Smooth muscle cell (in vitro differentiated cells): ENCODE results near the gene PIEZO2. TPM values are rescaled to one million over a fixed set of nuclear protein-coding genes. Genes with fewer than 3 reads are reported as not detected.

Experiments
- DNase-seq: peaks from one replicate; lab custom pipeline; 2025; ENCODE audit not compliant: unreplicated experiment; lab: John Stamatoyannopoulos, UW
- H2AFZ ChIP-seq: fragments of 200-600 bp; sonication (generic); 2 replicates; pipeline ENCODE4 v1.6.0; 2016; ENCODE audit warnings: antibody characterized with exemption, low read depth, mild to moderate bottlenecking
- H3F3A ChIP-seq: fragments of 200-600 bp; sonication (generic); 2 replicates; pipeline ENCODE4 v1.6.0; 2017; ENCODE audit warnings: antibody characterized with exemption, low read depth
- H3K27ac ChIP-seq: fragments of 200-600 bp; sonication (generic); 2 replicates; pipeline ENCODE4 v1.5.1; 2016; ENCODE audit warnings: low read depth, mild to moderate bottlenecking
- H3K27me3 ChIP-seq: fragments of 200-600 bp; sonication (generic); 2 replicates; pipeline ENCODE4 v1.6.1; 2016; ENCODE audit warnings: low read depth, mild to moderate bottlenecking
- H3K36me3 ChIP-seq: fragments of 200-600 bp; sonication (generic); 2 replicates; pipeline ENCODE4 v1.5.1; 2016; ENCODE audit warnings: low read depth
- H3K4me1 ChIP-seq: fragments of 200-600 bp; sonication (generic); 2 replicates; pipeline ENCODE4 v1.5.1; 2016; ENCODE audit warnings: low read depth
- H3K4me2 ChIP-seq: fragments of 200-600 bp; sonication (generic); 2 replicates; pipeline ENCODE4 v1.6.0; 2016; ENCODE audit warnings: mild to moderate bottlenecking
- H3K4me3 ChIP-seq: fragments of 200-600 bp; sonication (generic); 2 replicates; pipeline ENCODE4 v1.5.1; 2016; ENCODE audit warnings: mild to moderate bottlenecking
- H3K79me2 ChIP-seq: fragments of 200-600 bp; sonication (generic); 2 replicates; pipeline ENCODE4 v1.6.0; 2016; ENCODE audit warnings: low read depth, mild to moderate bottlenecking
- H3K9ac ChIP-seq: fragments of 200-600 bp; sonication (generic); 2 replicates; pipeline ENCODE4 v1.6.0; 2016; ENCODE audit warnings: low read depth
- H3K9me3 ChIP-seq: fragments of 200-600 bp; sonication (generic); replicated peaks from 2 replicates; pipeline ENCODE4 v1.5.1; 2016; ENCODE audit warnings: low read depth
- H4K20me1 ChIP-seq: fragments of 200-600 bp; sonication (generic); 2 replicates; pipeline ENCODE4 v1.6.0; 2016; ENCODE audit warnings: low read depth
- WGBS: methylation state at CpG from one replicate; pipeline ENCODE4 v1.1.7; 2016; ENCODE audit warnings: low lambda C conversion rate; 5-methylcytosine and 5-hydroxymethylcytosine counted together
- polyA plus RNA-seq: library from polyadenylated mRNA; unstranded; fragments of >200 nt; fragmentation: Nextera tagmentation; extraction: Ambion mirVana; gene quantifications from 2 replicates; pipeline ENCODE4 v1.2.1, GENCODE V29; 2016
- total RNA-seq: library from RNA; depleted of rRNA; stranded (reverse); fragments of >200 nt; gene quantifications from 2 replicates; pipeline ENCODE4 v1.2.3, GENCODE V29; 2014
- TF ChIP-seq, protein P1 (sequence below): fragments of 200-600 bp; sonication (generic); IDR thresholded peaks from 2 replicates; pipeline ENCODE4 v1.5.1; 2017; ENCODE audit warnings: borderline replicate concordance, mild to moderate bottlenecking, antibody characterized with exemption; ENCODE audit not compliant: insufficient read depth, poor library complexity, severe bottlenecking

PIEZO2 gene
- total and polyA plus RNA-seq, 2 experiments from 2014 or later: 1.3 to 4.7 TPM

DNA sequence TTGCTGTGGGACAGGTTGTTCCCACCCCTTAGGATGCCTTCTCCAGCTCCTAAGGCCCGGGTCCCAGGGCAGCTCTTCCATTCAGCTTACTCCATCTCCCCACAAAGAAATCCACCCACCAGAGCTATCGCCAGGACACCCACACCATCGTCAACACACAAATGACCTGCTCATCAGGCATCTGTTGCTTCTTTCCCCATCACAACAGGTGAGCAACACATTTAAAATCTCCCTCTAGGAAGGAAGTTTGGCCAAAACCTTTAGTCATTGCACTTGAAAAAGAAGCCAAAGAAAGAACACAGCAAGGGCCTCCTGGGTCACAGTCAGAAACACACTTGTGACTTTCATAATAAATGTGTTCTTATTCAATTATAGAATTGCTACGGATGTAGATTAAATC, 289.0 kb downstream of the PIEZO2 start:
- no peak overlapping the region for H2AFZ ChIP-seq
- no peak overlapping the region for H3K27ac ChIP-seq
- H3F3A ChIP-seq: peaks cover 9% of the 10 kb centered on the region
- H3K9ac ChIP-seq: no peak overlapping the region
- H3K4me2 ChIP-seq: peak overlapping the region; percentile 13
- no peaks in the 10 kb centered on the region for H3K9me3 ChIP-seq
- no peaks in the 10 kb centered on the region for H3K36me3 ChIP-seq
- 90% methylated on average over 4 of the region's 4 CpGs for WGBS
- no peaks in the 10 kb centered on the region for H3K27me3 ChIP-seq
- no peaks in the 10 kb centered on the region for H3K4me1 ChIP-seq
- DNase-seq: no peak
- H3K4me3 ChIP-seq: no peak overlapping the region
- TF ChIP-seq, protein P1, sequence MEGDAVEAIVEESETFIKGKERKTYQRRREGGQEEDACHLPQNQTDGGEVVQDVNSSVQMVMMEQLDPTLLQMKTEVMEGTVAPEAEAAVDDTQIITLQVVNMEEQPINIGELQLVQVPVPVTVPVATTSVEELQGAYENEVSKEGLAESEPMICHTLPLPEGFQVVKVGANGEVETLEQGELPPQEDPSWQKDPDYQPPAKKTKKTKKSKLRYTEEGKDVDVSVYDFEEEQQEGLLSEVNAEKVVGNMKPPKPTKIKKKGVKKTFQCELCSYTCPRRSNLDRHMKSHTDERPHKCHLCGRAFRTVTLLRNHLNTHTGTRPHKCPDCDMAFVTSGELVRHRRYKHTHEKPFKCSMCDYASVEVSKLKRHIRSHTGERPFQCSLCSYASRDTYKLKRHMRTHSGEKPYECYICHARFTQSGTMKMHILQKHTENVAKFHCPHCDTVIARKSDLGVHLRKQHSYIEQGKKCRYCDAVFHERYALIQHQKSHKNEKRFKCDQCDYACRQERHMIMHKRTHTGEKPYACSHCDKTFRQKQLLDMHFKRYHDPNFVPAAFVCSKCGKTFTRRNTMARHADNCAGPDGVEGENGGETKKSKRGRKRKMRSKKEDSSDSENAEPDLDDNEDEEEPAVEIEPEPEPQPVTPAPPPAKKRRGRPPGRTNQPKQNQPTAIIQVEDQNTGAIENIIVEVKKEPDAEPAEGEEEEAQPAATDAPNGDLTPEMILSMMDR: no peak
- H3K79me2 ChIP-seq: no peaks in the 10 kb centered on the region
- no peaks in the 10 kb centered on the region for H4K20me1 ChIP-seq

DNA sequence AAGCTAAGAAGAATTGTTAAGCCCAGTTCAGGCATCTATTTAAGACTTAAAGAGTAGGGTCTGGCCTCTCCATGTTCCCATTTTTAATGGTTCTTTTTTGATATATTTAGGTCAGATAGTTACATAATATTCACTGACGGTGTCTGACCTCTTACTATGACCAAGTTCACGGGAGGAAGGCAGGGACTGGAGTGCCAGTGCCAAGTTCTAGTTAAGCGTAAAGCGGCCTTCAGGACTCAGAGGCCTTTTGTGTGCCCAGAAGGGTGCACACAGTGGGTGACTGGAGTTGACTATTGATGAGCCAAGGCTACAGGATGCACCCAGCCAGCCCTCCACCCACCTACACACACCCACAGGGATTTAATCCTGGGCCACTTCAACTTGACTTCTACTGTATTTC, 290.9 kb downstream of the PIEZO2 start:
- no peak overlapping the region for H3K4me2 ChIP-seq
- no peak overlapping the region for H2AFZ ChIP-seq
- no peaks in the 10 kb centered on the region for H3K4me1 ChIP-seq
- no peak overlapping the region for H3K9ac ChIP-seq
- no peaks in the 10 kb centered on the region for H3K79me2 ChIP-seq
- WGBS: 99% methylated on average over 4 of the region's 4 CpGs
- H3K27ac ChIP-seq: no peak overlapping the region
- H3K27me3 ChIP-seq: no peaks in the 10 kb centered on the region
- H3K4me3 ChIP-seq: no peak overlapping the region
- no peaks in the 10 kb centered on the region for H3K36me3 ChIP-seq
- no peaks in the 10 kb centered on the region for H3K9me3 ChIP-seq
- peaks cover 9% of the 10 kb centered on the region for H3F3A ChIP-seq
- TF ChIP-seq, protein P1: no peak
- no peaks in the 10 kb centered on the region for H4K20me1 ChIP-seq
- DNase-seq: no peak

DNA sequence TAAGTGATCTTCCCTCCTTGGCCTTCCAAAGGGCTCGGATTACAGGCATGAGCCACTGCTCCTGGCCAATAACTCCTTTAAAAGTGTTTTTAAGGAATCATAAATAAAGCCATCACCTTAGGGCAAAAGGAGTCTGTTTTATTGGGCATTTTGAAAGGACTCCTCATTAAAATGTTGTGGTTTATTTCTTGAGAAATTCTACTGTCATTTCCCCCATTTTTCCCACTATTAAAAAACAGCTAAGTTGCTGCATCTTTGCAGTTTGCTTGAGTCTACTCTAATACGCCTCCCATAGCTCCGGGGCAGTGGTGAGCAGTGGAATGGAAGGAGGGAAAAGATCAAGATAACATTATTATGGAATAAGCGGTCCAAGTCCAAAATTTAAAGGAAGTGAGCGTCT, 293.2 kb downstream of the PIEZO2 start:
- no peaks in the 10 kb centered on the region for H3K27me3 ChIP-seq
- no peak overlapping the region for H3K27ac ChIP-seq
- TF ChIP-seq, protein P1: no peak
- no peak overlapping the region for H3K4me2 ChIP-seq
- H3K9ac ChIP-seq: no peak overlapping the region
- H3K4me1 ChIP-seq: peaks cover 4% of the 10 kb centered on the region
- no peaks in the 10 kb centered on the region for H3K79me2 ChIP-seq
- no peak overlapping the region for H3K4me3 ChIP-seq
- peaks cover 6% of the 10 kb centered on the region for H3F3A ChIP-seq
- H3K9me3 ChIP-seq: no peaks in the 10 kb centered on the region
- WGBS: 75% methylated on average over 5 of the region's 5 CpGs
- no peak overlapping the region for H2AFZ ChIP-seq
- H4K20me1 ChIP-seq: no peaks in the 10 kb centered on the region
- no peak for DNase-seq
- no peaks in the 10 kb centered on the region for H3K36me3 ChIP-seq
